ENCODE results near the gene MTREX.

Gene MTREX

DNA sequence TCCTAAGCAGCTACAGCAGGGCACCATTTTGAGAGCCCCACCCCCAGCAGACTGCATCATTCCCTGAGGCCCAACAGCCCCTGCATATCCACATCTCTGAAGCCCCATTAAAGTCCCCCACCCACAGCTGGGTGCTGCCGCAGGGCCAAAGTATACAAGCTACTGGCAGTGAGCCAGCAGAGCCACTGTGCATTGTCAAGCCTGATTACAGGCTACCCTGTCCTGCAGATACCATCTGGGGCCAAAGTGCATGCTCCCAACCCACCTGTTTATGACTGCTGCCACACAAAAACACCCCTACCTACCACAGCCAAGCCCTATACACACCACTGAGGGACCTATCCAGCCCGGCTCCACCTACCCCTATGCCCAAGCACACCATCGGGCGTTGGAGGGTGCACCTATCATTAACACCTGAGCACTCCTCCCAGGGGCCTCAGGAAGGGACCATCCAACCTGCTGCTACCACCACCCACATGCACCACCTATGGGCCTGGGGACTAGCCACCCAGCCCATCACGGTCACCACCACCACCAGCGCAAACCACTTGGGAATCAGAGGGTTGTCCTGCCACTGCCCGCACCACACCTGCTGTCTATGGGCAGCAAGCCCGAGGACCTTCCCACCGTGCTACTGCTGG, 121.9 kb downstream of the MTREX start:
- DNase-seq (ENCODE audit: low spot score): no peak

DNA sequence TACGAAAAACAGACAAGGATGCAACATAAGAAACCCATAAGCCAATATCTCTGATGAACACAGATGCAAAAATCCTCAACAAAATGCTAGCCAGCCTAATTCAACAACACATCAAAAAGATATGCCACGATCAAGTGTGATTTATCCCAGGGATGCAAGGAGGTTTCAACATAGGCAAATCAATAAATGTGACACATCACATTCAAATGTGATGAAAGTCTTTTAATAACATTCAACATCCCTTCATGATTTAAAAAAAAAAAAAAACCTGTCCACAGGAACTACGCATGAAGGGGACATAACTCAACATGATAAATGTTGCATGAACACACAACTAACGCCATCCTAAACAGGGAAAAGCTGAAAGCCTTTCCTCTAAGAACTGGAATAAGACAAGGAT, 124.8 kb downstream of the MTREX start:
- DNase-seq (ENCODE audit: low spot score): no peak

DNA sequence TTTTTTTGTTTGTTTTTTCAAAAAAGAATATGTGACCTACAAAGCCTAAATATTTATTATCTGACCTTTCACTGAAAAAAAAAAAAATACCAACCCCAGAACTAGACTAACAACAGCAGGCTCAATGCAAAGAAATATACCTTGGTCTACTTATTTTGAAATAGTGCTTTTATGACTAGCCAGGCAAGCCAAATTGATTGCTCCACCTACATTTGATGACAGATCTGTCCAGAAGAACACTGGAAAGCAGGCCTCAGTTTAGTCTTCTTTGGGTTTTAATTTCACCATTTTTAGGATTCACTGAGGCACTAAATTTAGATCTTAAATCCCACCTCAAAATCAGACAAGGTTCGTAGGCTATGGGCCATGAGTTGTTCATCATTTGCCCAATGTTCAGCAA, 129.7 kb downstream of the MTREX start:
- no peak for DNase-seq (ENCODE audit: low spot score)

DNA sequence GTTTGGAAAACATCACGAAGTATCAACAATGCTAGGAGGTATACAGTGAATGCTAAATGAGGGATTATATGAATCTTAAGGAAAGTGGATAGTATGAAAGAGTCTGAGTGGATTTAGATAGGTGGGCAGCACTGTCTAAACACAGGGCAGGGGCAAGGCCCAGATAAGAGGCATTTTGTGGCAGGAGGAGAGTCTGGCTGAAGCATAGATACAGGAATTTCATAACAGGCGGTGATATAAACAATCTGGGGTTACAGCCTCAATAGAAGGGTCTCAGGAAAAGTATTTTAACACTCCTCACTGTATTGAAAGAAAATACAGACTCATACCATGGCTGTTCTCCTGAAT, 130.0 kb downstream of the MTREX start:
- DNase-seq (ENCODE audit: low spot score): no peak

DNA sequence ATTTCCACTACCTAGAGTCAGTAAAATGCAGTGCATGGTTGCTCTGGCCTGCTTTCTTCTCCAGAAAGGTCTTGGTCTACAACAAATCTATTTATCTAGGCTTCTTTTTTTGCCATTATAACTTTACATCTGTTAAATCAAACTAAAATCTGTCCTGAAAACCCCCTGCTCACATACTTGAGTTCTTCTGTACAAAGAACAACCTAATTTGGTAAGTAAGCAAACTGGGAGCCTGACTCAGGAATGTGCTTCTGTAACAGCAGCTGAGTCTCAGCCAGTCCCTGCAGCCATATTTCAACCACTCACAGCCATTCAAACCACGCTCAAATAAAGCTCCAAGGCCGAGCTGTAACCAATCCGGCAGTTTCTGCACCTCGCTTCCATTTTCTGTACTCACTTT, 131.2 kb downstream of the MTREX start:
- DNase-seq (ENCODE audit: low spot score): no peak

DNA sequence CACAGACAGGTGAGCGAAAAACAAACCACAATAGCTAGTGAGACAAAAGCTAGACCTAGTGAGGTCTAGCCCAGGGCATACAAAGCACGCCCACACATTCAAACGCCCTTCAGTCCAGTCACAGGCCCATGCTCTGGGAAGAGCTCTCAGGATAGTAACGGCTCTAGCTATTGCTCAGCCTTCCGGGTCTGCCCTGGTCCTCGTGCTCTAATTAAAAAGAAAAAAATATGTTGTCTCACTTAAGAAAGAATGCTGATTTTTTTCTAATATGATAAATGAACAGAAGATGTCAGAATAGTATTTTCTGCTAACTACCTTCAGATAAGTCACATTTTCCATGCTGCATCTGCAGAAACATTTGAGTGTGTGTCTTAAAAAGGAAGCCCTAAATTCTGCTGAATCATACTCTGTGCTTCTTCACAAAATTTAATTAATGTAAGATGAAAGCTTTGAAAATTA, 132.4 kb downstream of the MTREX start:
- DNase-seq (ENCODE audit: low spot score): no peak

DNA sequence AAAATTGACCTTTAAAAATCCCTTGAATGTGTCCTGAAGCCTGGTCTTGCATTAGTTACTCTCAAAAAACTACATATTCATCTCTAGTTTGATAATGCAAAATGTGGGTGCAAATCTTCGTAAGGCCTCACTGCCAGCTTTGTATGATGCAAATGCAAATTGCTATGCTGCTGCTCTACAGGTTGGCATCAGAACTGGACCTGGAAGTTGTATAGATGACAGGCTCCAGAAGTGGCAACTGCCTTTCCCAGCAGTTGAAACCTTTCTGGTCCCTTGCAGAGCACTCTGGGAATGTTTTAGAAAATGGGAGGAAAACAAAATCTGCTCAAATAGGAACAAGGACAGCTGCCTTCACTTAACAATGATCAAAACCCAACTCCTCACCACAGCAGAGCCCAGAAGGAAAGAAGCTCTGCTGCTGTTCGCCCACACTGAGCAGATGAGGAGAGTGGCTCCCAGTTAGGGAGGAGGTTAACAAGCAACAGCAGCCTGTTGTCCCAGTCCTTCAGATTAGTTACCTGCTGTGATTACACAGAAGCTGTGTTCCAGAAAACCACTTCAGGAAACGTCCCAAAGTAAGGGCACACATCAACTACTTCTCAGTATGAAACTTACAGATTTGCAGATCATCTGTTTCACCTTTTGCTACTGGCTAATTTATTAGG, 133.4 kb downstream of the MTREX start:
- no peak for DNase-seq (ENCODE audit: low spot score)

DNA sequence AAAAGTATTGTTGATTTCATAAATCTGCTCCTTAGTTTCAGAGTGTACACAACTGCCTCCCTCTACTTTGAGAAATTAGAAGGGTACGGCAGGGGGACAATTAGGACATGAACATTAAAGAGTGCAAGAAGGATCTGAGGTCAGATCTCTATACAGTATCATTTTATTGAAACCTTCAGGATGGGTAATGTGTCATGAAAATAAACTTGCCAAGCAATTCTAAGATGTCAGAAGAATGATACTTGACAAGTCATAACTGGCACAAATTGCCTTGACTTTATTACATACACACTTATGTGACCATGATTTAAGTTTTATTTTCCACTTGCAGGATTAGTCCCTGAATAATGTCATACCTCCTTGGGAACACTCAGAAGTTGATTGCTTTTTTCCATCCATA, 134.2 kb downstream of the MTREX start:
- DNase-seq (ENCODE audit: low spot score): no peak

DNA sequence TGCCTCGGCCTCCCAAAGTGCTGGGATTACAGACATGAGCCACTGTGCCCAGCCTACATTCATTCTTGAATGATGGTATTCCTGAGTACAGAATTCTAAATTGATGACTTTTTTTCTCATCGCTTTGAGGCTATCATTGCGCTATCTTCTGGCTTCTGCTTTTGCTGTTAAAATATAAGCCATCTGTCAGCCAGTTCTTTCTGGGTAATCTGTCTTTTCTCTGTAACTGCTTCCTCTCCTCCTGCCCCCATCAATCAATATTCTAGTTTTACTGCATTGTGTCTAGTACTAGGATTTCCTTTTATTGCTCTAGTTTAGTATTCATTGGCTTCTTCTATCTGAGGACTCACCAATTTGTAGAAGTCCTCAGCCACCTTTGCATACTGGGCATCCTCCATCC, 138.0 kb downstream of the MTREX start:
- no peak for DNase-seq (ENCODE audit: low spot score)

DNA sequence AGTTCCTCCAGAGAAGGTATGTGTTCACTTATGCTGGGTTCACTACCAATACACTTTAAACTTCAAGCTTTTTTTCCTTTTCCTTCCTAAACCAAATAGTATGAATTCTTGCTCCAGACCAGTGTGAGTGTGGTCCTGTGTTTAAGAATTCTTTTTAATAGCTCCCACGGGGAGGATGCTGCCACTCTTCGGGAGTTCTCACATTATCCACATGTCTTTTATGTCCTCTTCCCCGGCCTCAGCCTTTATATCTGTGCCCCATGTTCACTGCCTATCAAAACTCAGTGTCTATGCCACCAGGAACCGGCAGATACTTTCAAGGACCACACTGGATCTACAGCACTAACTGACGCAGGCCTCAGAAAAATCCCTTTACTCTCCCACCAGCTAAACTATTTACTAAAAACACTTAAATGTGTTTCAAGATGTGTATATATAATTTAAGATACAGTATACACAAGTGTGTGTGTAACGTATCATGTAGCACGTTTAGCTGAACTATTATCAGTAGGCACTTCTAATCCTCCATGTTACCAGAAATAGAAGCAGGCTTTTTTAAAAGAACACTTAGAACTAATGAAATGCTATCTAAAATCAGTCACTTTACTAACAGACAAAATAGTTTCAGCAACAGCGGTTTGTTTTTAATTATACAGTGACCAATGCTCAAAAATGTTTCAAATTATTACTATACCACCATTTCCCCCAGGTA, 139.0 kb downstream of the MTREX start:
- no peak for DNase-seq (ENCODE audit: low spot score)

DNA sequence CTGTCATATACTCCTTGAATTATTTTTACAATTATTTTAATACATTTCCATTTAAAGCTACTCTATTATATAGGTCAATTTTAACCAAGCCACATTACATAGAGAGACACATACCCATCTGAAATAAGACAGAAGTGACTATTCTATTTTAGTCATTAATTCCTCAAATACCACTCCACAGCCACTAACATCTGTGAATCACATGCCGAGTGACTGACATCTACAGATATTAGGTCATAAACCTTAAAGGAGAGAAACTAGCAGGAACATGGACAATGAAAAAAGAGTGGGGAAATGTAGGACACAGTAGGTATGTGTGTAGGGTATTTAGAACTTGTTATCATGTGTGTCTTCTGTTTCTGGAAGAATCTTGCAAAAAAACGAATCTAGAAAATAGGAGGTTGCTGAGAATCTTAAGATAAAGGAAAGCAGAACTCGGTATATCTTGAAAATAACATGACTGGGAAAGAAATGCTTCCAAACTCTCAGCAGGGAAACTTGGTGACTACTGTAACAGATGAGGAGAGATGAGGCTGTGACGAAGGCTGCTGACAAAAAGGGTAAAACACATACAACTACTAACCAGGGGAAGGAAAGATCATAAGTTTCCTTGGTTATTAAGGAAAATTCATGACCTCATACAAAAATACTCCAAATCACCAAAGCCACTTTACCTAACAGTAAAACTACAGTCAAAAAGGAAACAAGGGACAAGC, 142.4 kb downstream of the MTREX start:
- DNase-seq (ENCODE audit: low spot score): peak; percentile 27

DNA sequence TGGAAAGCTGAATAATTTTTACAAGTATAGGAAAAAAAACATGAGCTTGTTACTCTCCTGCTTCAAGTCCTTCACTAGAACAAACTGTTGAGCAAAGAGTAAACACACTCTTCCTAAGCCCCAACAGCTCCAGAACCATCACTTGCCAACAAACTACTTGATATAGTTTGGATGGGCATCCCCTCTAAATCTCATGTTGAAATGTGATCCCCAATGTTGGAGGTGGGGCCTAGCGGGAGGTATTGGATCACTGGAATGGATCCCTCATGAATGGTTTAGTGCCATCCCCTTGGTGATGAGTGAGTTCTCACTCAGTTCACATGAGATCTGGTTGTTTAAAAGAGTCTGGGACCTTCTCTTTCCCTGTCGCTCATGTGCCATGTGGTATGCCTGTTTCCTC, 144.2 kb downstream of the MTREX start:
- DNase-seq (ENCODE audit: low spot score): no peak

DNA sequence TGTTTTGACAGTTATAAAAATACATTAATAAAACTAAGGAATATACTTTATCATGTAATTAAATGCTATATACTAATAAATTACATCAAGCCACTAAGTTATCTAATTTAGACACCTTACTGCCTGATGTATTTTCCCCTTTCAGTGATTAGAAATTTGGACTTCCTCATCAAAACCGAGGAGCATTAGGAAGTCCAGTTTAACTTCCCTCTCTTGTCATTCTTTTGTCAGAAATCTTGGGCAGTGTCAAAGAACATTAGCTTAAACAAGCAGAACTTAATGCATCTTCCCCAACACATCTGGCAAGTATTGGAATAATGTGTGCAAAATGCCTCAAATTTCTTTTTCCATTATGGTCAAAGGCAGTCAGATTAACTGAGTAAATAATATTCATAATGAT, 145.4 kb downstream of the MTREX start:
- no peak for DNase-seq (ENCODE audit: low spot score)

DNA sequence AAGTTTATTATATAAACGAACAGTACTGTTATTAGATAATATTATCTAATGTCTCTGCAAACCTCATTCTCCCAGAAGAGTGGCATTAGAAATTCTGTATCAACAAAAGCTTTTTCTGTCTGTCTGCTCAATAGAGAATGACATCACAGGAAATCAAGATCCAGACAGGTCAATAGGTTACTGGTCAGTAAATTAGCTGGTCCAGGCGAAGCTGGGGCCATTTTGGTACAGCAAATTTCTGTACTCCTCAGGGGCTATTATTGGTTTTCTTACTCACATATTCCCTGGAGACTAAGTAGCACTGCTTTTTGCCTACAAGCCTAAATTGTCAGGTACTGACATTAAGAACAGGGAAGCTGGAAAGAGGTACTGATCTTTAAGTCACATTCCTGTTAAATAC, 146.5 kb downstream of the MTREX start:
- DNase-seq (ENCODE audit: low spot score): no peak

DNA sequence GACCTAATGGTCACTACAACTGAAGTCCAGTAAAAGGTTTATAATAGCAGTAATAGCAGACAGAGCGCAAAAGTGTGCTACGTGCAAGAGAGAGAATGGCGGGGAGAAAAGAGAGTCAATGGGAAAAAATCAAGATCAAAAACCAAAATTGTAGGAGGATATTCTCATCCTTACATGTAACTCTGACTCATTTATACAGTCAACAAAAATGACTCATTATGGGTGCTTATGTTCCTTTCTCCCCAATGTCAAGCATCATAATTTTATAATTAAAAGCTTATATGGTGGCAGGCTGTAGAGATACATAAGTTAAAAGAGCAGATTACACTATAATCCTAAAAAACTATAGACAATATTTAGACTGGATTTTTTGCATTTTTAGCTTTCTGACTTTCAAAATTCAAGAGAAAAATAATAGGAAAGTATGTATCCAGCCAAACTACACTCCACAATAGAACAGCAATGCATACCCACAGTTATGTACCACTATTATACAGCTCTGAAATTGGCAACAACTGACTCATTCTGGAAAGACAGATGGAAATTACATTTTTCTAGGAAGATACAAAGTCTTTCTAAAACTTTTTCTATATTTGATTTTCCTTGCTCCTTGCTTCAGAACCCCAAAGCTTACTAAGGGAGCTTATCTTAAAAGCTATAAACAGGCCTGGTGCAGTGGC, 148.6 kb downstream of the MTREX start:
- DNase-seq (ENCODE audit: low spot score): peak; percentile 86

DNA sequence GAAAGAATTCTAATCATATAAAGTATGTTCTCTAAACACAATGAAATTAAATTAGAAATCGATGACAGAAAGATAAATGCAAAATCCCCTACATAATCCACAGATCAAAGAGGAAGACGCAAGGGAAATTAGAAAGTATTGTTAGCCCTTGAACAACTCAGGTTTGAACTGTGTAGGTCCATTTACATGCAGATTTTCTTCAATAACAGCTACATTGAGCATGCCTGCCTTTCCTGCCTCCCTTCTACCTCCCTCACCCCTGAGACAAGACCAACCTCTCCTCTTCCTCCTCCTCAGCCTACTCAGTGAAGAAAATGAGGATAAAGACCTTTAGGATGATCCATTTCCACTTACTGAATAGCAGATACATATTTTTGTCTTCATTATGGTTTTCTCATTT, 151.8 kb downstream of the MTREX start:
- DNase-seq (ENCODE audit: low spot score): no peak

DNA sequence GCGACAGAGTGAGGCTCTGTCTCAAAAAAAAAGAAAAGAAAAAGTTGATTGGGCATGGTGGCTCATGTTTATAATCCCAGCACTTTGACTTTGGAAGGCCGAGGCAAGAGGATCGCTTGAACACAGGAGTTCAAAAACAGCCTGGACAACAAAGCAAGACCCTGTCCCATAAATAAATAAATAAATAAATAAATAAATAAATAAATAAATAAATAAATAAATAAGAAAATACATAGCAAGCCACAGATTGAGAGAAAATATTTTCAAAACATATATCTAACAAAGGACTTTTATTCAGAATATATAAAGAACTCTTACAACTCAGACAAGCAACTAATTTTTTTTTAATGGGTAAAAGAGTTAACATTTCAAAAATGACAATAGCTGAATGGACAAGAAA, 155.8 kb downstream of the MTREX start:
- no peak for DNase-seq (ENCODE audit: low spot score)

DNA sequence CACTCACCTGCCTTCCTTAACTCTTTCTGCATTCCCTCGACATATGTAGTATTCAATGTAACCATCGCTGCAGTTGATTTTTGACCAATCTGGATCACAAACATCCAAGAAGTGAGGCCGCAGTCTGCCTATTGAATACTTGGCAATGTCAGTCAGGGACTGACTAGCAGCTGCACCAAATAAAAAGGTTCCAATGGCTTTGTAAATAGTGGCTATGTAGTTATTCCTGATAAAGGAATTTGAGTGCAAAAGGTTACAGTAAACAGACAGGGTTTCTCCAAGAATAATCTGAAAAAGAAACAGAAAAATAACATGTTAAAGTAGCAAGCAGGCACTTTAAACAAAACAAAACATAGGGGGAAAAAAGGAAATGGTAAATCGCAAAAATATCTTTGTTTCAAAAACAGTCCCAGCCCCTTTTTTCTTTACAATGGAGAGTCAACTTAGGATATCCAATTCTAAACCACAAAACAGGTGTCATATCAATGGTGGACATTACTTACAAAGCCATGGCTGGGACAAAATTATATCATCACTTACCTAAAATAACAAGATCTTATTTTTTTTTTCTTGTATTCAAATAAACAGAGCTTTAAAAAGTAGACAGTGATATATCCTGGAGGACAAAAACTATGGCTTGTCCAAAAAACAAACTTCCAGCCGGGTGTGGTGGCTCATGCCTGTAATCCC, 160.2 kb downstream of the MTREX start:
- DNase-seq (ENCODE audit: low spot score): no peak

DNA sequence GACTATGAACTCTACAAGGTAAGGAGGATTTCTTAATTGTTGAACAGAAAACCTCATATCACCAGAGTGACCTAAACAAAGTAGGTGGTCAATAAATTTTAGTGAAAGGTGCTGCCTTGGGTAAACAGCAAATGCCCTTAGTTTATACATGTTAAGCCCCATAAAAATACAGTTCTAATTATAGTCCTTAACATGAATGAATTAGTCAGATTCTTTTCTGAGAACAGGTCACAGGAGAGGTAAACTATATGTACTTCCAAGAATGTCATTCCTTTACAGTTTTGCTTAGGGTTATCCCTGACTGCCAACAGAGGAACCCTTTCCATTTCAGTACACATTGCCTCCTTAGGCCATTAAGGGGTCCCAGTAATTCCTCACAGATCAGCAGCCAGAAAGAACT, 162.1 kb downstream of the MTREX start:
- DNase-seq (ENCODE audit: low spot score): no peak

DNA sequence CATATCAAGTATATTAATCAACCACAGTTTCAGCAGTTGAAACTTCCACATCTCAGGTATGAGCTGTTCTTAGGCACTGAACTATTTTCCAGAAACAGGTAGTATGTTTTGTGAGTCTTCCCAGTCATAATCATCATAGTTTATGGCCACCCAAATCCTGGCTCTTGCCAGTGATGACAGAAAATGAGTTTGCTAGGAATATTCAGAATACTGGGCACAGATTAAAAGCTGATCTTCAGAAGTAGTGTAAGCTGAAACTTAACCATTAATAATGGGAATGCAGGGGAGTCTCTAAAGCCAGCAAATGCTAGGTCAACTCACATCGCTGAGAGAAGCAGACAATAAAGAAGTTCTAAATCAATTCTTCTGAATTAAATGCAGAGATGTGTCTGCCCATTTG, 162.5 kb downstream of the MTREX start:
- no peak for DNase-seq (ENCODE audit: low spot score)

DNA sequence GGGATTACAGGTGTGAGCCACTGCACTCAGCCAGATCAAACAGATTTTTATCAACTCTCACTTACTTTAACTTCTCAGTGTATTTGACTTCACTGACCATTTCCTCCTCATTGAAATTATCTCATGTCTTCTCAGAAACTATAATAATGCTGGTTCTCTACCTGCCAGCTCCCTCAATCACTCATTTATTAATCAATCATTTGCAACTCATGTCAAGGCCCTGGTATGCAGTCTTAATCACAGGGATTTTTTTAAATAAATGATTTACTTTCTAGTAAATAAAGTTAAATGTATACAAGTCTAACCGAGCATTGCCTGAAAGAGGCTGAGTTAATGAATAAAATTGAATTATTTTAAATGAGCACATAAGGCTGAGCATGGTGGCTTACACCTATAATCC, 163.7 kb downstream of the MTREX start:
- no peak for DNase-seq (ENCODE audit: low spot score)

DNA sequence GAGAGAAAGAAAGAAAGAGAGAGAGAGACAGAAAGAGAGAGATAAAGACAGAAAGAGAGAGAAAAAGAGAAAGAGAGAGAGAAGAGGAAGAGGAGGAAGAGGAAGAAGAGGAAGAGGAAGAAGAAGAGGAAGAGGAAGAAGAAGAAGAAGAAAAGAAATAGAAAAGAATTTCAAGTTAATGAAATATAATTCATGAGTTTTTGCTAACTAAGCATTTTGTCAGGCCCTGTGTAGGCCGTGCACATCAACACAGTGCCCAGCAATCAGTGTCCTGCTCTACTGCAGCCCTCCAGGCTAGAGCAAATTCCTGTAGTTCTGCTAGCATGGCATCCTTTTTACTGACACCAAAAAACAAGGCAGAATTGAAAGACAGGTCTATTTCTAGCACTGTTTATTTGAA, 164.9 kb downstream of the MTREX start:
- no peak for DNase-seq (ENCODE audit: low spot score)

Data from RKO (cell line).